ENCODE measurements around the gene POU3F3.

GRCh38 chr2:104836265-104836664 is 17.6 kb upstream of the POU3F3 start:
- TF ChIP-seq POLR2A (IDR thresholded peaks at IDR 0.05): no peak
- no peak for TF ChIP-seq CTCF (IDR thresholded peaks at IDR 0.05 in 8 of 11, conservative IDR thresholded peaks at IDR 0.05 in 3 of 11)
- TF ChIP-seq POLR2AphosphoS5 (IDR thresholded peaks at IDR 0.05): no peak

Data from spleen (tissue), 7 donors.